GM08714 (cell line): ENCODE data around the gene S1PR3.

ENCODE experiments used
- H3K4me3 ChIP-seq: fragments of 200-500 bp; sonication (Bioruptor generic); 2 replicates; pipeline ENCODE4 v1.5.1; 2014; ENCODE audit warnings: mild to moderate bottlenecking, low read length, inconsistent platforms
- ZNF274 ChIP-seq: IDR thresholded peaks from 2 replicates; pipeline ENCODE4 v1.6.1; 2012; ENCODE audit warnings: mild to moderate bottlenecking, low read depth, low read length

The S1PR3 gene

DNA sequence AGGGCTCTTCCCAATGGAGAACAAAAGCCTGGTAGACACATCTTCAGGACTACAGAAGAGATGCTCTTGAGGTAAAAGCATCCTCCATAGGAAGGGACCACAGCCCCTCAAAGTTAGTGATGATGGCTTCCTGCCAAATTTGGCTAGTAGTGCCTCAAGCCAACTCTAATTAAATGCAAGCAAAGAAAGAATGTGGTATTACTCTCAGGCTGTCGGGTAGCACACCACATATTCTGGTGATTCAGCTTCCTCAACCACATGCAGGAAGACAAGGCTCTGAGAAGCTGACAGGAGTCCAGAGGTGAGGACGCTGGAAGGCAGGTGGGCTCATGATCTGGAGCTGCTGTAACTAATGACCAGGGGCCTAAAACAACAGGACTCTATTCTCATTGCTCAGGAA, 37.2 kb upstream of the S1PR3 start:
- no peak for TF ChIP-seq ZNF274
- no peak overlapping the region for H3K4me3 ChIP-seq

DNA sequence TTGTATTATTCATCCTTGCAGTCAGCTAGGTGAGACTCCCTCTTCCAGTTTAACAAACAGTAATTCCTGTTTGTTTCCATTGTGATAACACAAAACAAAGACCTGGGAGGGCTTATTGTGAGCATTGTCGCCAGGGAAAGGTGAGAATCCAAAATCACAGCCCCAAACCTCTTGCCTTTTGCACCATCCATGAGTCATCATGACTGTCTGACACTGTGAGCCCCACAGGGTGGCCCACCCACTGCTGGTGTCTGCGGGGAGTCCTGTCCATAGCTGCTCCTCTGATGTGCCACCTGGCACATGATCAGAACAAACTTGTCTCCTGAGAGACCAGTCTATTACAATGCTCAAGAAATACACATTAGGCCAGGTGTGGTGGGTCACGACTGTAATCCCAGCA, 33.7 kb upstream of the S1PR3 start:
- no peak overlapping the region for H3K4me3 ChIP-seq

DNA sequence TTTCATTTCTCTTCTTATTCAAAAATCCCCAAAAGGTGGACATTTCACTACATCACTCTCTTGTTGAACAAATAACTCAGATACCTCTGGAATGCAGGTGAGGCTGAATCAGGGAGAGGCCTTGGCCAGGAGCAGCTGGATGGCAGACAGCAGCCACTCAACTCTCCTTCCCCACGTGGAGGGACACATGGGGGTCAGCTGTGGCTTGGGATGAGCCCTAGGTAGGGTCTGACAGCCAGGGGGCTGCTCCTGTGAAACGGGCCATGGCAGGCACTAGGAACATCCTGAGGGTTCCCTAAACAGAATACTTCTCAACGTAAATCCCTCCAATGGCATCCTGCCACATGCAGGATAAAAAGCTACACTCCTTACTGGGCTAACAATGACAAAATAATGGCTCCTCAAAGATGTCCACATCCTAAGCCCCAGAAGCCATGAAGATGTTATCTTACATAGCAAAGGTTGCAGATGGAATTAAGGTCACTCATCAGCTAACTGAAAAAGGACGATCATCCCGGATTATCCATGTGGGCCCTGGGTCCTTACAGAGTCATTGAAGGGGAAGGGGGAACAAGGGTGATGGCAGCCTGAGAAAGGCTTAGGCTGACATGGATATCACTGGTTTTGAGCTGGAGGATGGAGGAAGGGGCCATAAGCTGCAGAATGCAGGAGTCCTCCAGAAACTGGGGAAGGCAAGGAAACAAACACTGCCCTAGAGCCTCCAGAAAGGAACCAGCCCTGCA, 31.4 kb upstream of the S1PR3 start:
- no peak for TF ChIP-seq ZNF274
- no peak overlapping the region for H3K4me3 ChIP-seq

More for the DNA sequence above, 33.7 kb upstream of the S1PR3 start:
- no peak for TF ChIP-seq ZNF274

DNA sequence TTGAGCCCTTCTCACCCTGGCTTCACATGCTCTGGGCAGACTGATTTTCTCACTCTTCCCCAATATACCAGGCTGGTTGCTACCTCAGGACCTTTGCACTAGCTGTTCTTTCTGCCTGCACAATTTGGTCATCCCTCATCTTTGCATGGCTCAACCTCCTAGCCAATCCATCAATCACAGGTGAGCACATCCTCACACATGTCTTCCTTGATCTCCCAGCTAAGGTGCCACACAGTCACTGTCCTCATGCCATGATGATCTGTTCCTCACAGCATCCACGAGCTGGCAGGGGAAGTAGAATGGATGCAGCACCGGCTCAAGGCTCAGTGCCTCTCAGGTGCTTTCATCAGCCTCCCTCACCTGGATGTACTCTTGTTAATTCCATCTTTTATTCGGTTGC, 30.6 kb upstream of the S1PR3 start:
- TF ChIP-seq ZNF274 = no peak
- no peak overlapping the region for H3K4me3 ChIP-seq

DNA sequence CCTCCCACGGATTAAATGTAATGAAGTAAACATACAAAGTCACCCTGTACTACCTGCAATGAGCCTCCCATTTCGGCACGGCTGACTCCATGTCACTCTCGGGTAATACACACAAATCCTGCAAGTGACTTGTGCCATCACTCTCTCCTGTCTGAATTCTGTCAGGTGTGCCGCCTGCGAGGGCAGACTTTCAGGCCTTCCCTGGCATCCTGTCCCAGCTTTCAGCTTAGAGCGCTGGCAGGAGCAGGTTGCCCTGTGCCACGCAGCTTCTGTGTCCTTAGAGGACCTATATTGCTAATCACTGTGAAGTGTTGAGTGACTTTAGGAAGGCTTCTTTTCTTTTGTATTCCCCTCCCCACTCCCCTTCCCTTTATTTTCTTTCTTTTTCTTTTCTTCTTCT, 25.8 kb upstream of the S1PR3 start:
- no peak overlapping the region for H3K4me3 ChIP-seq
- no peak for TF ChIP-seq ZNF274

DNA sequence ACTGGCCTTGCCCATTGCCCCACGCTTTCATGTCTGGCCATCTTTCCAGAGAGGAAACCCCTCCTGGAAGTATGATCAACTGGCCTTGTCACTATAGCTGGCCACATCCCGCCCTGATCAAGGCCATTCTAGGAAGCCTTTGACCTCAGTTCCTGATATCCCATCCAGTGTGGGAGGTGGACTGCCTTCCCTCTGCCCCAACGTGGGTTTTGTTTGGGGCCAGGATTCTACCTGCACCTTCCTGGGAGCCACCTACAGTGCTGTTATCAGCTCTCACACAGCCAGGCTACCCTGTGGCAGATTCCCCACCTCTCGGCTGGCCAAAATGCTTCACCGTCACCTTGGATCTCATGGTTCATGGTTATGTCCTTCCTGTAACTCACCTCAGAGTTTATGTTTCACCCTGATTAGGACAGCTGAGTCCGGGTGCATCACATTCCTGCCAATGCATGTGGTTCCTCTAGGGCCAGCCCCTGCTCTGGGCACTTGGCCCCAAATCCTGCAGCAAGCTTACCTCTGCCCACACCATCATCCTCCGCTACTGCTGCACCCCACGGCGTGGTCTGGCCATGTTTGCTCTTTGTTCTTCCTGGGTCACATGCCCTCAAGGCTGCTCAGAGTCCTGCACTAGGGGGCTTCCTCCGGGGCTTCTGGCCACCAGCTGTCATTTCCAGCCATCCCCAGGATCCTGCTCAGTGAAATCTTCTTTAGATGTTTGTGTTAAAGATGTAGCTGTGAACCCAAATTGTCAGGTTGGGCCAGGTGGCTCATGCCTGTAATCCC, 24.2 kb upstream of the S1PR3 start:
- no peak overlapping the region for H3K4me3 ChIP-seq
- no peak for TF ChIP-seq ZNF274

DNA sequence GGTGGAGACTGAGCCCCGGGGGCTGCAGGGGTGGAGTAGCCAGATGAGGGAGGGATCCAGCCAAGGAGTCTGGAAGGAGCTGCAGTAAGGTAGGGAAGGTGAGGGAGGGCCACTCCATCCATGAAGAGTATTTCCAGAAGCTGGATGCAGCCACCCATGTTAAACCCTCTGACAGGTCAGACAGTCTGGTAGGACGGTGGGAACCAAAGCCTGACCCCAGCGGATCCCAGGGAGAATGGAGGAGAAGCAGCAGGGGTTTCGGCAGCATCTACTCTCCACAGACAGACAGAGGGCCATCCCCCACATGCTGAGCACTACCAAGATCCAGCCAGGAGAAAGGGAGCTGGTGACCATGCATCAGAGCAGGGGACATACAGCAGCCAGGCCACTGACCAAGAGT, 22.5 kb upstream of the S1PR3 start:
- TF ChIP-seq ZNF274 = no peak
- H3K4me3 ChIP-seq = no peak overlapping the region

DNA sequence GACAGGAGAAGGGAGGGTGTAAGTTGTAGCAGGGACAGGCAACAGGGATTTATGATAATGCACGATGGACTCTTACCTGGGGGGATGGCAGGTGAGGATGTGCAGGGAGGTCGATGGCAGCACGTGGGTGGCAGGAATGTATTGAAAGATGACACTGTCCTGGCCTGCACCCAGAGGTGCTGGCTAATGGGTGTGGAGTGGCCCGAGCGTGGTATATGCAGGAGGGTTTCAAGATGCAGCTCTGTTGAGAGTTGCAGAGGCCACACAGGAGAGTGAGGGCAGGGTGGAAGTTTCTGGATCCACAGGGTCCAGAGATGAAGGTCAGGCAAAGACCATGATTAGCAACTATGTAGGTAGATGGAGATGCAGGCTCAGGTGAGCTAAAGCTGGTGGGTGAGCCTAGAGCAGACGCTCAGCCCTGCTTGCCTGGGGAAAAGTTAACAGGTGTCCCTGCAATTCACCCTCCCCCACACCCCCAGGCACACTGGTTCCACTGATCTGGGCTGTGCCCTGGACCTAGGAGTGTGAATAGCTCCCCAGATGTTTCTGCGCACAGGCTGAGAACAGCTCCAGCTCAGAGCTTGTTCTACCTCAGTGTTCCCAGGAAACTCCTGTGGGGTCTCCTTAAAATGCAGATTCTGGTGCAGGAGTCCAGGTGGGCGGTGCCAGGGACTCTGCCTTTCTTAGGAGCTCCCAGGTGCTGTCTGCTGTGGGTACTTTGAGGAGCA, 21.5 kb upstream of the S1PR3 start:
- no peak for TF ChIP-seq ZNF274
- no peak overlapping the region for H3K4me3 ChIP-seq

DNA sequence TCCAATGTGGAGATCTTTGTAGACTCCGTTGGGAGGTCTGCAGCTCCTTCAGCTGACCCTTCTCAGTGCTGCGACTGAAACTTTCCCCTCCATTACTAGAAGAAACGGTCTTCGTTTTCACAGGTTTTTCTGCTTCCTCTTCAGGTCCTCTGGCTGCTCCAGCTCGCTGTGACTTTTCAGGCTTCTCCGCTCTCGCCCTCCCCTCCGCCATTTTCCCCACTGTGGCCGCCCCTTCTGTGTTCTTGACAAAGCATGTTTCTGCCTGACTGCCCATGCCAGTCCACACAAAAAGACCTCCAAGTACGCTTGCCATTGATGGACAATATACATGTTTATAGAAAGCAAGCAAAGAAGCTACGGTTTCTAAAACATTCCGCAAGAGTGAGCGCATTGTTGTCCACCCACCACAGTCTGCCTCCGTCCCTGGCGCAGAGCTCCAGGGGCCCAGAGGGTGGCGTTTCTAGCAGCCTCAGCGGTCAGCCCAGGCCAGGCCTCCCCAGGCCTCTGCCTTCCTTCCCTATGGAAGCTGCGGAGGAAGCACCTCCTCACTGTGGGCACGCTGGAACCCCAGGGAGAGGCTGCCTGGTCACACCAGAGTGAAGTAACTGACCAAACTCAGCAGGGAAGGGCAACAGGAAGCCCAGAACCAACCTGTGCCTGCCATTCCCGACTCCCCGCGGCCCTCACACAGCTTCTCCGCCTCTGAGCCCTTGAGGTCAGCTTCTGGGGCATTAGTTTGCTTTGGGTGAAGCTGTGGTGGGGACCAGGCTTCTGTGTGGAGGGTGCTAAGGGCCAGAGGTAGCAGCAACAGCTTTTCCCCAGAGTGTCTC, 19.9 kb upstream of the S1PR3 start:
- no peak overlapping the region for H3K4me3 ChIP-seq
- no peak for TF ChIP-seq ZNF274

DNA sequence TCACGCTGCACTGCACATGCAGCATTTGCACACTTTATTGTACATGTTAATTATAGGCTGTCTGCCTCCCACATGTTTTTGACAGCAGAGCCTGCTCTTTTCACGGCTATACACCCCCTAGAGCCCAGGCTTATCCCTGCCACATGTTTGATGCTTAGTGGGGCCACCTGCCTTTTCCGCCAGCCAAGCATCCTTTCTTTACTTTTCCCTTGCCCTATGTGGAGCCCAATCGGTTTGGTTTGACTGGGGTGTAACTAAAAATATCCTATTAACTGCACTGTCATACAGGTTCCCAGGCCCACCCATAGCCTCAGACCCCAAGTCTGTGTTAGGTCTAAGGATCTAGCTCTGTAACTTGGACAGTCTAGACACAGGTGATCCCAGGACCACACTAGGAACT, 18.9 kb upstream of the S1PR3 start:
- H3K4me3 ChIP-seq = no peak overlapping the region
- no peak for TF ChIP-seq ZNF274

DNA sequence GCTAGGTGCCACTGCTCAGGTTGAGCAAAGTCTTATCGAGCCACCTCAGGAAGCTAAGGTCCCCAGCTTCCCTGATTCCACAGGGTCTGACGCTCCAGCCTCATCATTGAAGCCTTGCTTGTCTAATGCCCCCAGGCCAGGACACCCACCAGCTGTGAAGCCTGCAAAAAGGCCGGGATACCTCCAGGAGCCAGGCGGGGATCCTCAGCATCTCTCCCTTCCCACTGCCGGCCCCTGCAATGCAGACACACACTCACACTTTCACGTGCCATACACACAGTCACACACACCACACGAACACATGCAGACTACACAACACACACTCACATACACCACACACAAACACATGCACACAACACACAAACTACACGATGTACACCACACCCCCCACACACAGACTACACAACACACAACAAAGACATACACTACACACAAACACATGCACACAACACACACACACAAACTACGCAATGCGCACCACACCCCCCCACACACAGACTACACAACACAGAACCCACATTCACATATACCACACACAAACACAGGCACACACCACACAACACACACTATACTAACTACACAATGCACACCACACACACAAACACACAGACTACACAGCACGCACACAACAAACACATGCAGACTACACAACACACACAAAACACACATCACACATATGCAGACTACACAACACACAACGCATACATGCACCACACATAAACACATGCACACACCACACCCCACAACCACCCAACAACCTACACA, 17.8 kb upstream of the S1PR3 start:
- H3K4me3 ChIP-seq = no peak overlapping the region
- TF ChIP-seq ZNF274 = no peak

DNA sequence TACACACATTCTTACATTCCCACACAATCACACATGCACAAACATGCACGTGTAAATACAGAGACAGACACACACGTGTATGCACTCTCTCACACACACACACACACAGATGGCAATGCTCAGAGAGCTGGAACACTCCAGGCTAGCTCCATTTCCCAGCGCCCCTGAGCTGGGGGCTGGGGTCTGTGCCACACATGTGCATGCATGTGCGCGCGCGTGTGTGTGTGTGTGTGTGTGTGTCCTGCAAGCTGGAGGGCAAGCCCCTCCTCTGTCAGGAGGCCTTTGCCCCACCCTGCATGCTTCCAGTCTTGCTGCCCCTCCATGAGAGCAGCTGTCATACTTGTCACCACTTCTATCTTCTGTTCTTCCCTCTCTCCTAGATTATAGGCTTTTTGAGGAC, 16.6 kb upstream of the S1PR3 start:
- no peak overlapping the region for H3K4me3 ChIP-seq
- no peak for TF ChIP-seq ZNF274
